Suprapubic skin (tissue), 4 donors: ENCODE results near the gene USP35. TPM values are rescaled to one million over a fixed set of nuclear protein-coding genes. Genes with fewer than 3 reads are reported as not detected.

Source experiments
- DNase-seq, 2 donors: peaks; one replicate each; pipeline ENCODE4 v3.0.0-alpha.2; 2019; ENCODE audit warnings: low spot score in 2 of 2
- H3K27ac ChIP-seq: fragments of 200-600 bp; sonication (generic); one replicate; pipeline ENCODE4 v1.5.1; 2019
- H3K27me3 ChIP-seq: fragments of 200-600 bp; sonication (generic); one replicate; pipeline ENCODE4 v1.5.1; 2019
- H3K36me3 ChIP-seq: fragments of 200-600 bp; sonication (generic); one replicate; pipeline ENCODE4 v1.5.1; 2019
- H3K4me1 ChIP-seq: fragments of 200-600 bp; sonication (generic); one replicate; pipeline ENCODE4 v1.5.1; 2019
- H3K4me3 ChIP-seq: fragments of 200-600 bp; sonication (generic); one replicate; pipeline ENCODE4 v1.5.1; 2019; ENCODE audit warnings: mild to moderate bottlenecking
- H3K9me3 ChIP-seq: fragments of 200-600 bp; sonication (generic); one replicate; pipeline ENCODE4 v1.5.1; 2019
- EP300 ChIP-seq: sonication (generic); formaldehyde crosslinking; IDR thresholded peaks from one replicate; pipeline ENCODE4 v1.6.1; 2017; ENCODE audit warnings: antibody characterized with exemption
- POLR2A ChIP-seq, 2 donors: fragments of 450-650 bp; IDR thresholded peaks; one replicate each; pipeline ENCODE4 v1.6.1; 2017; ENCODE audit warnings: antibody characterized with exemption in 2 of 2, mild to moderate bottlenecking in 2 of 2, moderate library complexity in 2 of 2
- POLR2AphosphoS5 ChIP-seq, 3 donors: sonication (generic); formaldehyde crosslinking; IDR thresholded peaks; one replicate each; pipeline ENCODE4 v1.6.1; 2017; ENCODE audit warnings: antibody characterized with exemption in 3 of 3
- WGBS: methylation state at CpG from one replicate; pipeline ENCODE4 v1.1.5; 2018; 5-methylcytosine and 5-hydroxymethylcytosine counted together
- total RNA-seq, 4 donors: library from RNA; depleted of rRNA; stranded (reverse); fragments of >200 nt; gene quantifications; one replicate each; pipeline ENCODE4 v1.1.0, GENCODE V29; 2016
- TF ChIP-seq, protein P1 (sequence below), 2 donors: fragments of 200-600 bp in 1 of 2; fragments of 450-650 bp in 1 of 2; sonication (generic) in 1 of 2; IDR thresholded peaks; one replicate each; pipeline ENCODE4 v1.5.1; 2016 to 2019; ENCODE audit warnings: antibody characterized with exemption in 2 of 2, mild to moderate bottlenecking in 1 of 2, moderate library complexity in 1 of 2

USP35 gene
- total RNA-seq, 4 donors from 2014 or later: 2.3 to 9.6 (median 5.6) TPM

DNA sequence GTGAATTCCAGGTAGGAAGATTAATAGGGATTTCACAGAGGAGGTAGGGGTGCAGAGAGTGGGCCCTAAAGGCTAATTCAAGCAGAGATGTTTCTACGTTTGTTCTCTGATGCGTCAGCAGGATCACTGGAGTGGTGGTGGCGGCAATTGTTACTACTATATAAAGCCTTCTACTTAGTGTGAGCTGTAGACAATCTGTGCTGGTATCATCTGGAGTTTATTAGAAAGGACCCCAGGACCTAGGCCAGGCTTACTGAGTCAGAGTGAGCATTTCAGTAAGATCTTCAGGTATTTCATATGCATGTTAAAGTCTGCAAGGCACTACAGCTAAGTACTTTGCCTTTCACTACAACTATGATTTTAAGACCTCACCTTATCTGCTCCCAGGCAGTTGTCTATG is 59.5 kb downstream of the USP35 start:
- WGBS: 93% methylated on average over 3 of the region's 3 CpGs
- Histone ChIP-seq H3K36me3 (peaks cover 13% of the 10 kb centered on the region), H3K4me3 (no peak overlapping the region), H3K27ac (no peak overlapping the region), H3K27me3 (no peaks in the 10 kb centered on the region), H3K4me1 (peaks cover 3% of the 10 kb centered on the region), H3K9me3 (no peaks in the 10 kb centered on the region)
- TF ChIP-seq POLR2A (IDR thresholded peaks at IDR 0.05) (no peak), EP300 (no peak), POLR2AphosphoS5 (IDR thresholded peaks at IDR 0.05) (no peak)
- TF ChIP-seq, protein P1, sequence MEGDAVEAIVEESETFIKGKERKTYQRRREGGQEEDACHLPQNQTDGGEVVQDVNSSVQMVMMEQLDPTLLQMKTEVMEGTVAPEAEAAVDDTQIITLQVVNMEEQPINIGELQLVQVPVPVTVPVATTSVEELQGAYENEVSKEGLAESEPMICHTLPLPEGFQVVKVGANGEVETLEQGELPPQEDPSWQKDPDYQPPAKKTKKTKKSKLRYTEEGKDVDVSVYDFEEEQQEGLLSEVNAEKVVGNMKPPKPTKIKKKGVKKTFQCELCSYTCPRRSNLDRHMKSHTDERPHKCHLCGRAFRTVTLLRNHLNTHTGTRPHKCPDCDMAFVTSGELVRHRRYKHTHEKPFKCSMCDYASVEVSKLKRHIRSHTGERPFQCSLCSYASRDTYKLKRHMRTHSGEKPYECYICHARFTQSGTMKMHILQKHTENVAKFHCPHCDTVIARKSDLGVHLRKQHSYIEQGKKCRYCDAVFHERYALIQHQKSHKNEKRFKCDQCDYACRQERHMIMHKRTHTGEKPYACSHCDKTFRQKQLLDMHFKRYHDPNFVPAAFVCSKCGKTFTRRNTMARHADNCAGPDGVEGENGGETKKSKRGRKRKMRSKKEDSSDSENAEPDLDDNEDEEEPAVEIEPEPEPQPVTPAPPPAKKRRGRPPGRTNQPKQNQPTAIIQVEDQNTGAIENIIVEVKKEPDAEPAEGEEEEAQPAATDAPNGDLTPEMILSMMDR (IDR thresholded peaks at IDR 0.05): no peak
- no peak for DNase-seq

DNA sequence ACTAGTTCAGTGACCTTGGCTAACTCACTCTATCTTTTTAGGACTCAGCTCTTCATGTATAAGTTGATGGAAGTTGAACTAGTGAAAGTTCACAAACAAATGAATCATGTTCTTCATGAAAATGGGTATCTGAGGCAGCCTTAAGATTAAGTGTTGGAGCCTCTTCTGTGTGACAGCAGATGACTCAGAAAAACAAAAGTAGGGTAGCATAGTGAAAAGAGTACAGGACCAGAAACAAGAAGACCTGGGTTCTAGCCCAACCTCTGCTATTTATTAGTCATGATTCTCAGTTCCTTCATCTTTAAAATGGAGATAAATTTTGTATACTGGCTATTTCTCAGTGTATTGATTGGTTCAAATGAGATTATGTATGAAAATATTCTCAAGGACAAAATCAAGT is 60.2 kb downstream of the USP35 start:
- H3K9me3 ChIP-seq: no peaks in the 10 kb centered on the region
- peaks cover 13% of the 10 kb centered on the region for H3K36me3 ChIP-seq
- no peak overlapping the region for H3K27ac ChIP-seq
- H3K27me3 ChIP-seq: no peaks in the 10 kb centered on the region
- TF ChIP-seq, protein P1 (IDR thresholded peaks at IDR 0.05): no peak
- TF ChIP-seq POLR2AphosphoS5 (IDR thresholded peaks at IDR 0.05) (no peak), EP300 (no peak), POLR2A (IDR thresholded peaks at IDR 0.05) (no peak)
- H3K4me3 ChIP-seq: no peak overlapping the region
- DNase-seq: no peak
- peaks cover 3% of the 10 kb centered on the region for H3K4me1 ChIP-seq

DNA sequence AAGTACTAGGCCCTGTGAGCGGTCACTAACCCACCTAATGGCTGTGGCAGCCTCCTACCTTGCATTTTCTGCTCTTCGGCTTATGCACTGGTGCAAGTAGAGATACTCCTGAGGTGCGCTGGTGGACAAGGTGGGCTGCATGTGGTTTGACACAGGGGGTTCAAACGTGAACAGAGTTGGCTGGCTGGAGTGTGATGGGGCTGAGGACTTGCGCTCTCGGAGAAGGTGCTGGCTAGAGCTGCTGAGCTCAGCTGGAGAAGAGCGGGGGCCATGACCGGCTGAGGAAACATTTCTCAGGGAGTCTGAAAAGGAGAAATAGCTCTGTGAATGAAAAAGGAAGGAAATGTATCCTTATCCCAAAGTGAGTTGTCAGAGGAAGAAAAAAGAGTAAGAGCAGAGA is 61.4 kb downstream of the USP35 start:
- Histone ChIP-seq H3K36me3 (peaks cover 13% of the 10 kb centered on the region), H3K27ac (no peak overlapping the region), H3K4me1 (peaks cover 3% of the 10 kb centered on the region), H3K27me3 (no peaks in the 10 kb centered on the region), H3K9me3 (no peaks in the 10 kb centered on the region), H3K4me3 (no peak overlapping the region)
- TF ChIP-seq EP300 (no peak), POLR2A (IDR thresholded peaks at IDR 0.05) (no peak), POLR2AphosphoS5 (IDR thresholded peaks at IDR 0.05) (no peak)
- TF ChIP-seq, protein P1 (IDR thresholded peaks at IDR 0.05): no peak
- WGBS: 95% methylated on average over 8 of the region's 8 CpGs
- no peak for DNase-seq

DNA sequence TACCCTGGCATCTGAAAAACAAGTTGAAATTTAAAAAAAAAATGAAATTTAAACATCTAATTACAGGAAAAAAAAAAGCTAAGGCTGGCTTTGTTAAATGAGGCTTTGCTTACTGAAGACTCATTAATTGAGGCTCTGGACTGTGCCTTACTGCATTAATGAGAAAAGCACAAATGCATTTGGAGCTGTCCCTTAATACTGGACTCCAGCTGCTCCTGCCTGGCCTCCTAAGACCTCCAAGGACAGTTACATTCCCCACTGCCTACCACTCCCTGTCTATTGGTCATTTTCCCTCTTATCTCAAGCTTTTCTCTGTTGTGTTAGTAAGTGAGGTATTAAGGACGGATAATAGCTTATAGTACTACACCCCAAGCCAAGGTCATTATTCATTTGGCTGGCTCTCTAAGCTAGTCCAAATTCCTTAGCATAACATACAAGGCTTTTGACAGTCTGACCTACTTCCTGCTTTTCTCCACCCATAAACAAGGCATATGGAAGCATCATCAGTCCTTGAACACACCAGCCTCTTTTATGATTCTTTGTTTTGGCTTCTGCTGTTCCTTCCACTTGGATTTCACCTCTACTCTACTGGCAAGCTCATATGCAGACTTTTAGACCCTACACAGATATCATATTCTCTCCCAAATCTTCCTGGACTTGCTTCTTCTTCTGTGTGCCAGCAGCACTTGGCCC is 62.5 kb downstream of the USP35 start:
- H3K4me1 ChIP-seq: peaks cover 3% of the 10 kb centered on the region
- TF ChIP-seq POLR2A (IDR thresholded peaks at IDR 0.05) (no peak), EP300 (no peak), POLR2AphosphoS5 (IDR thresholded peaks at IDR 0.05) (no peak)
- TF ChIP-seq, protein P1 (IDR thresholded peaks at IDR 0.05): no peak
- H3K36me3 ChIP-seq: peaks cover 13% of the 10 kb centered on the region
- DNase-seq: no peak
- H3K27me3 ChIP-seq: no peaks in the 10 kb centered on the region
- WGBS: 25% methylated on average over 1 of the region's 1 CpG
- H3K4me3 ChIP-seq: no peak overlapping the region
- H3K27ac ChIP-seq: no peak overlapping the region
- no peaks in the 10 kb centered on the region for H3K9me3 ChIP-seq

DNA sequence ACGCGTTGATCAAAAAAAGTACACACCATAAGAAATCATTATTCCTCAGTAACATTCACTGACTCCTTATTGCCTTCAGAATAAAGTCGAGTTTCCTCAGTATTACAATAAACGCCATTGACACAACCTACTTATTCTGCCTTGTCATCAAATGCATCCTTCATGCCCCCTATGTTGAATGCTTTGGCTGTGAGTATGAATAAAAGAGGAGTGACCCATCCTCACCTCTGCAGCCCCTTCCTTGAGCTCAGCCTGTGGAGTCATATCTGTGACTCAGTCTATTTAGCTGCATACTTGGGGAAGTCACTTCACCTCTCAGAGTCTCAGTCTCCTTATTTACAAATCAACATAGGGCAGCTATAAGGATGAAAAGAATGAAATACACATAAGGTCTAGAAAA is 65.1 kb downstream of the USP35 start:
- TF ChIP-seq POLR2AphosphoS5 (IDR thresholded peaks at IDR 0.05) (no peak), POLR2A (IDR thresholded peaks at IDR 0.05) (no peak), EP300 (no peak)
- TF ChIP-seq, protein P1 (IDR thresholded peaks at IDR 0.05): no peak
- Histone ChIP-seq H3K27me3 (no peaks in the 10 kb centered on the region), H3K9me3 (no peaks in the 10 kb centered on the region), H3K4me1 (peaks cover 9% of the 10 kb centered on the region), H3K27ac (no peak overlapping the region), H3K36me3 (peaks cover 11% of the 10 kb centered on the region), H3K4me3 (no peak overlapping the region)
- WGBS: 95% methylated on average over 4 of the region's 4 CpGs
- no peak for DNase-seq
